Neural crest cell (in vitro differentiated cells): ENCODE results near the gene CD36. TPM values are rescaled to one million over a fixed set of nuclear protein-coding genes. Genes with fewer than 3 reads are reported as not detected.

ENCODE experiments used
- DNase-seq: peaks from one replicate; pipeline ENCODE4 v3.0.0; 2021; ENCODE audit warnings: low read depth, mixed read lengths, low spot score
- H3K27ac Mint-ChIP-seq: one replicate; pipeline ENCODE4 v1.8.0; 2021; ENCODE audit warnings: mild to moderate bottlenecking, mixed read lengths; ENCODE audit not compliant: unreplicated experiment
- H3K27me3 Mint-ChIP-seq: 2 replicates; pipeline ENCODE4 v1.8.0; 2021; ENCODE audit warnings: low read depth, mild to moderate bottlenecking, mixed read lengths
- H3K36me3 Mint-ChIP-seq: 2 replicates; pipeline ENCODE4 v1.8.0; 2021; ENCODE audit warnings: low read depth, mild to moderate bottlenecking, mixed read lengths
- H3K4me1 Mint-ChIP-seq: 2 replicates; pipeline ENCODE4 v1.8.0; 2021; ENCODE audit warnings: mixed read lengths
- H3K4me3 Mint-ChIP-seq: one replicate; pipeline ENCODE4 v1.8.0; 2021; ENCODE audit warnings: mild to moderate bottlenecking, mixed read lengths
- H3K9me3 Mint-ChIP-seq: 2 replicates; pipeline ENCODE4 v1.8.0; 2021; ENCODE audit warnings: mixed read lengths
- total RNA-seq: library from RNA; stranded (reverse); gene quantifications from 2 replicates; pipeline ENCODE4 v1.2.1, GENCODE V29; 2021
- TF ChIP-seq, protein P1 (sequence below): fragments of 200-600 bp; sonication (generic); conservative IDR thresholded peaks from 2 replicates; pipeline ENCODE4 v1.5.0; 2021; ENCODE audit warnings: antibody characterized with exemption, mild to moderate bottlenecking

The CD36 gene
- total RNA-seq, 1 donor from 2014 or later = 0.40 TPM

DNA sequence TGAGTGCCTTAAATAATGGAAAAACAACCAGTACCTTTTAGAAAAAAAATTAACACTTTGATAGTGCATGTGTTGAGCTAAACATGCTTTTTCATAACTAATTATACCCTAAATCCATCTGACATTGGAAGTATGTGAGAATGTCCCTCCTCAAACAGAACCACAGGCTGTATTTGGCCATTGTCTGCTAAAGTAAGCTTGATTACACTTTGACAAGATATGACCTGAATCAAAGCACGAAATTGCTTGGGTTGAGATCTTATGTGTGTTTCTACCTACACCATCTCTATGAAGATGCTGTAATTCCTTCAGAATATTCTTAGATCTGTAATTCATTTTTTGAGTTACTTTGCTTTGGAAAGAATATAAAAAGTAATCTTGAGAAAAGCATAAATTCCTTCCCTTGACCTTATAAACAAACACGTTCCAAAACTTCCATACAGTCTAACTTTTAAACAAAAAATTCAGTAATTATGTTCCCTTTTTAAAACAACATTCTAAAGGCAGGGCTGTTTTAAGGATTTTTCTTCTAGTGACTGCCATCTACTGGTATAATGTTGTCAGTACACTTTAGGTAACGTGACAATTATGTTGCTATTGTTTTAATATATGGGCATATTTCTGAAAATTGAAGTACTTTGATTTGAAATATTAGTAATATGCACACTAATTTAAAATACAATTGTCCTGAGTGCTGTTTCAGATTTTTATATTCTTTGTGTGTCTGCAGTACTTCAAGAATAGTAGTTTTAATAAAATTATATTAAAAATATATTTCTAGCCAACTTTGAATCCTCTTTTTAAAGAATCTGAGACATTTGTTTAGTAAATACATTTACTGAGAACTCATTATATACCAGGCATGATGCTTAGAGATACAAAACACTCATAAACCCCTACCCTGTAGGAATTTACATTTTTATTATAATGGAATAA lies 20.9 kb downstream of the CD36 start:
- TF ChIP-seq, protein P1, sequence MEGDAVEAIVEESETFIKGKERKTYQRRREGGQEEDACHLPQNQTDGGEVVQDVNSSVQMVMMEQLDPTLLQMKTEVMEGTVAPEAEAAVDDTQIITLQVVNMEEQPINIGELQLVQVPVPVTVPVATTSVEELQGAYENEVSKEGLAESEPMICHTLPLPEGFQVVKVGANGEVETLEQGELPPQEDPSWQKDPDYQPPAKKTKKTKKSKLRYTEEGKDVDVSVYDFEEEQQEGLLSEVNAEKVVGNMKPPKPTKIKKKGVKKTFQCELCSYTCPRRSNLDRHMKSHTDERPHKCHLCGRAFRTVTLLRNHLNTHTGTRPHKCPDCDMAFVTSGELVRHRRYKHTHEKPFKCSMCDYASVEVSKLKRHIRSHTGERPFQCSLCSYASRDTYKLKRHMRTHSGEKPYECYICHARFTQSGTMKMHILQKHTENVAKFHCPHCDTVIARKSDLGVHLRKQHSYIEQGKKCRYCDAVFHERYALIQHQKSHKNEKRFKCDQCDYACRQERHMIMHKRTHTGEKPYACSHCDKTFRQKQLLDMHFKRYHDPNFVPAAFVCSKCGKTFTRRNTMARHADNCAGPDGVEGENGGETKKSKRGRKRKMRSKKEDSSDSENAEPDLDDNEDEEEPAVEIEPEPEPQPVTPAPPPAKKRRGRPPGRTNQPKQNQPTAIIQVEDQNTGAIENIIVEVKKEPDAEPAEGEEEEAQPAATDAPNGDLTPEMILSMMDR = peak; percentile 91
- Mint-ChIP-seq H3K27me3 (no peaks in the 10 kb centered on the region), H3K9me3 (no peaks in the 10 kb centered on the region), H3K36me3 (no peaks in the 10 kb centered on the region), H3K4me1 (peaks cover 3% of the 10 kb centered on the region), H3K27ac (no peak overlapping the region), H3K4me3 (no peak overlapping the region)
- no peak for DNase-seq

GRCh38 chr7:80660939-80661338 lies 22.5 kb downstream of the CD36 start:
- peaks cover 3% of the 10 kb centered on the region for H3K4me1 Mint-ChIP-seq
- no peak for DNase-seq

GRCh38 chr7:80661729-80662128 lies 23.3 kb downstream of the CD36 start:
- Mint-ChIP-seq H3K27me3 (no peaks in the 10 kb centered on the region), H3K4me1 (peaks cover 3% of the 10 kb centered on the region), H3K9me3 (no peaks in the 10 kb centered on the region), H3K4me3 (no peak overlapping the region), H3K36me3 (no peaks in the 10 kb centered on the region), H3K27ac (no peak overlapping the region)
- TF ChIP-seq, protein P1 = peak; percentile 29
- no peak for DNase-seq

More at GRCh38 chr7:80660939-80661338, 22.5 kb downstream of the CD36 start:
- Mint-ChIP-seq H3K36me3 (no peaks in the 10 kb centered on the region), H3K4me3 (no peak overlapping the region), H3K27me3 (no peaks in the 10 kb centered on the region), H3K27ac (no peak overlapping the region), H3K9me3 (no peaks in the 10 kb centered on the region)
- TF ChIP-seq, protein P1 = no peak

GRCh38 chr7:80662252-80662651 lies 23.8 kb downstream of the CD36 start:
- no peaks in the 10 kb centered on the region for H3K27me3 Mint-ChIP-seq
- no peak for DNase-seq
- H3K4me3 Mint-ChIP-seq = no peak overlapping the region
- H3K27ac Mint-ChIP-seq = no peak overlapping the region
- peaks cover 3% of the 10 kb centered on the region for H3K4me1 Mint-ChIP-seq
- H3K9me3 Mint-ChIP-seq = no peaks in the 10 kb centered on the region
- no peaks in the 10 kb centered on the region for H3K36me3 Mint-ChIP-seq
- TF ChIP-seq, protein P1 = no peak

DNA sequence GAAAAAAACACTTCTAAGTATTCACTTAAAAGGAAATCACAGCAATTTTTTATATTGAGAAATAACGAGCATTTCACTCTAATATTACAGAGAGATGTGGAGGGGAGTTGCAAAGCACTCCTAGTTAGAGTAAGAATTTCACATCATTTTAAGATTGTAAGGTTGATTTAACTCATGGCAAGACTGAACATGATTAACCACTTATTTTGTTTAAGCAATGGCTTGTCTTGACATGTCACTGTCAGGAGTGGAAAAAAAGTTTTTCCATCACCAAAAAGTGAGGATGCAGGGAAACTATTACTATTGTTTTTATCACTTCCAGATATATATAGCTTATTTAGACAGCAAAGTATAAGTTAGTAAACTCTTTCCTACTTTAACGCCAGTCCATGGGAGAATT lies 27.1 kb downstream of the CD36 start:
- TF ChIP-seq, protein P1 = no peak
- Mint-ChIP-seq H3K9me3 (no peaks in the 10 kb centered on the region), H3K27ac (no peak overlapping the region), H3K4me3 (no peak overlapping the region), H3K27me3 (no peaks in the 10 kb centered on the region), H3K4me1 (no peaks in the 10 kb centered on the region), H3K36me3 (no peaks in the 10 kb centered on the region)
- no peak for DNase-seq
